ENCODE results near the gene RNF145.
A peak's percentile ranks its signal among the peaks of the same experiment; 100 is the strongest.

The RNF145 gene

GRCh38 chr5:159190170-159190569, 19.2 kb downstream of the RNF145 start:
- no peak for DNase-seq (ENCODE audit: low read depth, low spot score)

GRCh38 chr5:159189310-159189709, 20.0 kb downstream of the RNF145 start:
- no peak for DNase-seq (ENCODE audit: low read depth, low spot score)

GRCh38 chr5:159187719-159188118, 21.6 kb downstream of the RNF145 start:
- no peak for DNase-seq (ENCODE audit: low read depth, low spot score)

GRCh38 chr5:159186319-159186718, 23.0 kb downstream of the RNF145 start:
- DNase-seq (ENCODE audit: low read depth, low spot score) = no peak

- DNase-seq (ENCODE audit: low read depth, low spot score) = no peak
Observed at GRCh38 chr5:159185773-159186172, 23.6 kb downstream of the RNF145 start.

- DNase-seq (ENCODE audit: low read depth, low spot score) = peak; percentile 24
Observed at GRCh38 chr5:159184858-159185381, 24.4 kb downstream of the RNF145 start.

- DNase-seq (ENCODE audit: low read depth, low spot score) = no peak
Observed at GRCh38 chr5:159184236-159184635, 25.1 kb downstream of the RNF145 start.

GRCh38 chr5:159183247-159183646, 26.1 kb downstream of the RNF145 start:
- DNase-seq (ENCODE audit: low read depth, low spot score) = no peak

- no peak for DNase-seq (ENCODE audit: low read depth, low spot score)
Observed at GRCh38 chr5:159182691-159183090, 26.7 kb downstream of the RNF145 start.

GRCh38 chr5:159181651-159182050, 27.7 kb downstream of the RNF145 start:
- no peak for DNase-seq (ENCODE audit: low read depth, low spot score)

GRCh38 chr5:159181152-159181551, 28.2 kb downstream of the RNF145 start:
- DNase-seq (ENCODE audit: low read depth, low spot score) = no peak

- no peak for DNase-seq (ENCODE audit: low read depth, low spot score)
Observed at GRCh38 chr5:159179529-159180305, 29.6 kb downstream of the RNF145 start.

- DNase-seq (ENCODE audit: low read depth, low spot score) = peak; percentile 88
Observed at GRCh38 chr5:159178978-159179377, 30.4 kb downstream of the RNF145 start.

- no peak for DNase-seq (ENCODE audit: low read depth, low spot score)
Observed at GRCh38 chr5:159175547-159175946, 33.8 kb downstream of the RNF145 start.

- DNase-seq (ENCODE audit: low read depth, low spot score) = no peak
Observed at GRCh38 chr5:159174511-159175168, 34.7 kb downstream of the RNF145 start.

- DNase-seq (ENCODE audit: low read depth, low spot score) = no peak
Observed at GRCh38 chr5:159171274-159171673, 38.1 kb downstream of the RNF145 start.

- DNase-seq (ENCODE audit: low read depth, low spot score) = no peak
Observed at GRCh38 chr5:159170021-159170420, 39.3 kb downstream of the RNF145 start.

GRCh38 chr5:159166416-159166815, 42.9 kb downstream of the RNF145 start:
- no peak for DNase-seq (ENCODE audit: low read depth, low spot score)

GRCh38 chr5:159163701-159164046, 45.7 kb downstream of the RNF145 start:
- no peak for DNase-seq (ENCODE audit: low read depth, low spot score)

GRCh38 chr5:159163027-159163700, 46.2 kb downstream of the RNF145 start:
- no peak for DNase-seq (ENCODE audit: low read depth, low spot score)

GRCh38 chr5:159161361-159162214, 47.8 kb downstream of the RNF145 start:
- DNase-seq (ENCODE audit: low read depth, low spot score) = no peak
